Sciatic nerve (tissue), 2 donors: ENCODE results near the gene MRNIP. TPM values are rescaled to one million over a fixed set of nuclear protein-coding genes. Genes with fewer than 3 reads are reported as not detected.

ENCODE experiments used
- ATAC-seq: fragments of 200-7000 bp; cut with Tn5 transposase; one replicate; pipeline ENCODE4 v1.9.1; 2020; ENCODE audit warnings: mild to moderate bottlenecking, moderate library complexity
- DNase-seq: peaks from one replicate; pipeline ENCODE4 v3.0.0-alpha.2; 2020; ENCODE audit warnings: low spot score
- intact Hi-C: fragments of 100-400 bp; cut with DNase I; formaldehyde crosslinking; loops from one replicate; pipeline ENCODE4 v1.14.2; 2022
- total RNA-seq: library from RNA; stranded (reverse); fragmentation: NEBNext Ultra II Directional; extraction: Animal tissue kit (Norgen Biotek cat#: 25700); gene quantifications from one replicate; pipeline ENCODE4 v1.2.1, GENCODE V29; 2021
- donor health status: DM: no; HTN: no; CAD: no.
- donor health status: DM: no; HTN: no; CAD: no.

MRNIP gene
- total RNA-seq, result 54.4 TPM

GRCh38 chr5:179858586-179859427, at the start of gene MRNIP:
MRNIP (minus strand) TSS chr5:179858817; CDS start chr5:179858796, 21 bp downstream.
- DNase-seq (peak; percentile 98), ATAC-seq (peak; percentile 99)
- intact Hi-C loops, result no loop called here

DNA sequence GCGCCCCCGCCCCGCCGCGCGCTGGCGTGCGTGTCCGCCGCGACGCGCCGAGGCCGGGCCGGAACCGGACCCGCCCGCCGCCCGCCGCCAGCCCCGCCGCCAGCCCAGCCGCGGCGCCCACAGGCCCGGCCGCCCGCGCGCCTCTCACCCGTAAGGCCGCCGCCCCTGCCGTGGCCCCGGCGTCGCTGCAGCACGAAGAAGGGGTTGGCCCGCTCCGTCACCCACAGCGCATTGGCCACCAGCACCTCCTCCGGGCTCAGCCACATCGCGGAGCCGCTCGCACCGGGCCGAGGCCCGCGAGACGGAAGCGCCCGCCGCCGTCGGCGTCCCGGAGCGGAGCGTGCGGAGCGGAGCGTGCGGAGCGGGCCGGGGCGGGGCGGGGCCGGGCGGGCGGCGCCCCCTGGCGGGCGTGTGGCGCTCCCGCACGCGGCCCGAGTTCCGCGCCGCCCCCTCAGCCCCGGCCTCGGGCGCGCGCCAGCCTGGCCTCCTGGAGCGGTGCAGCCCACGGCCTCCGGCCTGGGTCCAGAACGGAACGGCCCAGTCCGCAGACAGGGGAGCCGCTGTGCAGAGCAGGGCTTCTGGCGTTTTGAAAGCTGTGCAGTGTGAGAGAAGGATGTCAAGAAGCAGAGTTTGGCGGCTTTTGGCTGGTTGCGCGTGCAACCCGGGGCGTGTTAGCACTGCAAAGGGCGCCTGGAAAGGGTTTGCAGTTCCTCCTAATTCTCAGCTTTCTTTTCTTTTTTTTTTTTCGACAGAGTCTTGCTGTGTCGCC, 49.1 kb upstream of the MRNIP start, which contains the start of gene TBC1D9B:
Gene TBC1D9B (minus strand): TSS at position 342 of the 769 bp plus-strand sequence. CDS start 76 bp downstream, at position 266.
- intact Hi-C loops, result no loop called here
- peak; percentile 84 for DNase-seq
- peak; percentile 93 for ATAC-seq

- DNase-seq, result no peak
- peak; percentile 20 for ATAC-seq
- intact Hi-C loops, result no loop called here
Observed at GRCh38 chr5:179906795-179907555, 48.4 kb upstream of the MRNIP start.

- intact Hi-C loops, result no loop called here
- DNase-seq, result no peak
- ATAC-seq, result no peak
Observed at GRCh38 chr5:179906294-179906794, 47.7 kb upstream of the MRNIP start.

GRCh38 chr5:179905161-179905560, 46.5 kb upstream of the MRNIP start:
- DNase-seq (no peak), ATAC-seq (no peak)
- intact Hi-C loops, result no loop called here

GRCh38 chr5:179904463-179905160, 46.0 kb upstream of the MRNIP start:
- intact Hi-C loops, result no loop called here
- DNase-seq, result no peak
- no peak for ATAC-seq

DNA sequence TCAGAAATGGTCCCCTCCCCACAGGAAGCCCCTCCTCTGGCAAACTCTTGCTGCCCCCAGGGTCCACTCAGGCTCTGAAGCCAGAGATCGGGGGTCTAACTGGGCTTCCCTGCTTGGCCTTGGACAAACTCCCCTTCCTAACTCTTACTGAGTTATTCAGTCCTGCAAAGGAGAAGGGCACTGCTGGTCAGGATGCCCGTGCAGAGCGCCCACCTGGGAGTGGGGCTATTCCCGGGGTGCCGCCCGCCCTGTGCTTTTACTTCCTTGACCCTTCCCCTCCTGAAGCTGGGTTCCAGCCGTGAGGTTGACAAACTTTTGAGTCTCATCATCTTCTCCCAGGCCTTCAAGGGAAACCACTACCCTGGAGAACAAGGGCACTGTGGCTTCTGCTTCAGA, 44.1 kb upstream of the MRNIP start:
- intact Hi-C loops, result no loop called here
- ATAC-seq, result no peak
- DNase-seq, result no peak

DNA sequence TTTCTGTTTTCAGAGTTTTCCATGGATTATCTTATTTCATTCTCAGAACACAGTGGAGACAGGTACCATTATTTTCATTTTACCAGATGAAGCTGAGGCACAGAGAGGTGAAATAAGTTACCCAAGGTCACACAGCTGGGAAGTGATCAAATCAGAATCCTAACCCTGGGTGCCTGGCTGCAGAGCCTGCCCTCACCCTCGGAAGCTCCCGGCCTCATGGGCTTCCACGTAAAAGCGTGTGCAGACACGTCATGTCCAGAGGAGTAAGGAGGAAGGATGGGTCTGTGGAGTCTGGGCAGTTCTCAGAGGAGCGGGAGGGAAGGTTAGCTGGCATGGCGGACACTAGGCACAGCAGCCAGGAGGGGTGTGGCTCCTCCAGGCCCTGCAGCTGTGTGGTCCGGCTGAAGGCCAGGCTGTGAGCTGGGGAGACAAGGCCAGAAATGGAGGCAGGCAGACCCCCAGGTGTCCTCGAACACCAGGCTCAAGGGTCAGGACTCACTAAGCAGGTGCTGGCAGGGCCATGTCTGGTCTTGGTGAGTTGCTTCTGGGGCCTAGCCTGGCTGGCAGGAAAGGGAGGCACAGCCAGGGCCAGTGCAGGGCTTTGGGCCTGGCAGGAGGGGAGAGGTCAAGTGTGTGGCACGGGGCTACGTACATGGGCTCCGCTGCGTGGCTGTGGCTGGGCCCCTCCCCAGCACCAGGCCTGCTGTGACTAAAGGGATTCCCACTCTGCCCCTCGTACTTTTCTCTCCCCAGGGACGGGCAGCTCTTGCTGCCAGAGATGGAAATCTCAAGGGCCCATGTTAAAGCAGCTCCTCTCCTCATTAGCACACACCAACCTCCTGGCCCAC, 43.5 kb upstream of the MRNIP start:
- intact Hi-C loops, result no loop called here
- no peak for DNase-seq
- ATAC-seq, result peak; percentile 72

DNA sequence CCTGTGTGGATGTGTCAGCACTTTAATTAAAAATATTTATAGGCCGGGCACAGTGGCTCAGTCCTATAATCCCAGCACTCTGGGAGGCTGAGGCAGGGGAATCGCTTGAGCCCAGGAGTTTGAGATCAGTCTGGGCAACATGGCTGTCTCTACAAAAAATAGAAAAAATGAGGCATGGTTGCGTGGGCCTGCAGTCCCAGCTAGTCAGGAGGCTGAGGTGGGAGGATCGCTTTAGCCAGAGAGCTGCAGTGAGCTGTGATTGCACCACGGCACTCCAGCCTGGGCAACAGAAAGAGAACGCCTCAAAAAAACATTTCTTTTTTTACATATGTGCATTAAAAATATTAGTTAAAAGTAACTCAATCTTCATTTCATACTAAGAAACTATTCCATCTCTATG, 42.8 kb upstream of the MRNIP start:
- ATAC-seq (no peak), DNase-seq (no peak)
- intact Hi-C loops, result no loop called here

DNA sequence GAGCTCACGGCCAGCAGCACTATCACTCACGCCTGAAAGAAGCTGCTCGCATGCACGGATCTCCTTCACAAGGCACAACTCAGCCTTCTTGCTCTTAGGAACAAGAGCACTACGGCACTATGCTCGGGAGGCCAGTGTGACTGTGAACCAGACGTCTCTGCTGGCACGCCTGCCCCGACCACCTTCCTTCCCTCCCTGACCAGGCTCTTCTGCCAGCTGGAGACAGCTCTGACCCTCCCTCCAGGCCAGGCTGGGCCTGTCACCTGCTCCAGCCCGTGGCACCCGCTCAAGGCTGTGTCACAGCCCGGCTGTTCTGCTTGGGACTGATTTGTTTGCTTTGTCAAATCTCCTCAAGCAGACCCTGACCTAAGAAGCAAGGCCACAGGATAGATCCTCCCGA, 42.1 kb upstream of the MRNIP start:
- intact Hi-C loops, result no loop called here
- DNase-seq, result no peak
- ATAC-seq, result no peak

DNA sequence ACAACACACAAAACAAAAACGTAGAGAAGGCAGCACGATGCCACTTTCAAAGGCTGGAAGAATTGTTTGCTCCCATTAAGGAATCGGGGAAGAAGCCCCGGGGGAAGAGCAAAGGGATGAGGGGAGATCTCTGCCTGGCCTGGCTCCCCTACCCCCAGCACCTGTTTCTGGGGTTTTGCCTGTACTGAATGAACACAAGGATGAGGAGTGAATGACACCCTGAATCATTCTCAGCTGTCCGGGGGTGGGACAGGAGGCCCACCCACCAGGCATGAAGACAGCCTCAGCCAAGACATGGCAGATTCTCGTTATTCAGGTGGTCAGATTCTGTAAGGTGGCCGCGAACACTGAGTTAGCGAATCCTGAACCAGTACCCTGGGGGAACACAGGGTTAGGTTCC, 41.6 kb upstream of the MRNIP start:
- ATAC-seq, result no peak
- intact Hi-C loops, result no loop called here
- no peak for DNase-seq

- ATAC-seq (no peak), DNase-seq (no peak)
- intact Hi-C loops, result no loop called here
Observed at GRCh38 chr5:179895861-179896260, 37.2 kb upstream of the MRNIP start.

- ATAC-seq, result no peak
- intact Hi-C loops, result no loop called here
- no peak for DNase-seq
Observed at GRCh38 chr5:179893958-179894895, 35.6 kb upstream of the MRNIP start.

DNA sequence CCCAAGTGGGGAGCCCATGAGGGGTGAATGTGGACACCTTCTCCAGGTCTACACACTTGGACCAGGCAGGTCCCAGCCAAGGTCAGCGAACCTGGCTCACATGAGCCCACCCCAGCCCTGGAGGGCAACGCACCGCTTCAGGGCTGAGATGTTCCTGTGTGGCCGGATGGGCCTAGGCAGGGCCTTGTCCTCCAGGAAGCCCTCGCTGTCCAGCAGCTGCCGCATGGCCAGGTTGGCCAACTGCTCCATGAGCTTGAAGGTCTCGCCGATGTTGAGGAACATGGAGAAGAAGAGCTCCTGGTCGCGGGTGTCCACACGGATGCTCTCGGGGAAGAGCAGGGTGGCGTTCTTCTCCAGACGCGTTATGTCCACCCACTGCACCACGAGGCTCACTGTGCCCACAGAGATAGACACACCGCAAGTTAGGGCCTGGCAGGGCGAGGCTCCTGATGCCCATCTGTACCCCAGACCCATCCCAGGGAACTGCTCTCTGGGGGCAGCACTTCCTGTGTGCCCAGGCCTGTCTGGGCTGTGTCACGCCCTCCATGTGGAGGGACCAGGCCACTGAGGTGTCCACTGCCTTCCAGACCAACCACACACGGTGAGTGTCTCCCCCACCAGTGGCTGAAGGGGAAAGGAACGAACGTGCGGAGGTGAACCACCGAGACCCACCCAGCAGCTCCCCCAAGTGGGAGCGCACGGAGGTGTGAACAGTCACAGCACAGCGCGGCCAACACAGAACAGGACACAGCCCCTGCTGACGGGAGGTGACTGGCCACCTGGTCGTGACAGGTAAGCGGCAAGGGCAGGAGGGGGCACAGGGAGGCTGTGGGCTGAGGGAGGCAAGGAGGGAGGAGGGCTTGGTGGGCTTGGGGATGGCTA, 34.7 kb upstream of the MRNIP start:
- intact Hi-C loops, result no loop called here
- ATAC-seq (no peak), DNase-seq (no peak)

GRCh38 chr5:179892255-179892654, 33.6 kb upstream of the MRNIP start:
- DNase-seq (no peak), ATAC-seq (no peak)
- intact Hi-C loops, result no loop called here
